HFFc6 (cell line): ENCODE results near the gene TCEAL9. TPM values are rescaled to one million over a fixed set of nuclear protein-coding genes. Genes with fewer than 3 reads are reported as not detected.

Experiments
- DNase-seq: peaks from one replicate; pipeline ENCODE4 v3.0.0-alpha.2; 2018
- H3K27ac Mint-ChIP-seq: 2 replicates; pipeline ENCODE4 v1.8.0; 2020; ENCODE audit warnings: mild to moderate bottlenecking, mixed read lengths
- H3K27me3 Mint-ChIP-seq: 2 replicates; pipeline ENCODE4 v1.8.0; 2021; ENCODE audit warnings: mild to moderate bottlenecking, moderate library complexity, mixed read lengths; ENCODE audit not compliant: insufficient read depth
- H3K36me3 Mint-ChIP-seq: 2 replicates; pipeline ENCODE4 v1.8.0; 2021; ENCODE audit warnings: low read depth, mixed read lengths
- H3K4me1 Mint-ChIP-seq: 2 replicates; pipeline ENCODE4 v1.8.0; 2020; ENCODE audit warnings: low read depth, mixed read lengths
- H3K4me3 Mint-ChIP-seq: 2 replicates; pipeline ENCODE4 v1.8.0; 2020; ENCODE audit warnings: mild to moderate bottlenecking, moderate library complexity, mixed read lengths
- H3K9me3 Mint-ChIP-seq: 2 replicates; pipeline ENCODE4 v1.8.0; 2020; ENCODE audit warnings: mild to moderate bottlenecking, mixed read lengths
- total RNA-seq, 6 experiments: library from RNA; stranded (reverse); fragmentation: NEBNext Ultra II Directional; extraction: Animal tissue kit (Norgen Biotek cat#: 25700); gene quantifications; 2 replicates in 1 of 6; 3 replicates in 5 of 6; pipeline ENCODE4 v1.2.3, GENCODE V29; 2021
- TF ChIP-seq, protein P1 (sequence below): fragments of 200-600 bp; sonication (generic); IDR thresholded peaks from 2 replicates; pipeline ENCODE4 v1.5.0; 2021; ENCODE audit warnings: antibody characterized with exemption, mild to moderate bottlenecking

Gene TCEAL9
- total RNA-seq, 6 experiments from 2014 or later: 77.3 to 99.9 (median 83.0) TPM

DNA sequence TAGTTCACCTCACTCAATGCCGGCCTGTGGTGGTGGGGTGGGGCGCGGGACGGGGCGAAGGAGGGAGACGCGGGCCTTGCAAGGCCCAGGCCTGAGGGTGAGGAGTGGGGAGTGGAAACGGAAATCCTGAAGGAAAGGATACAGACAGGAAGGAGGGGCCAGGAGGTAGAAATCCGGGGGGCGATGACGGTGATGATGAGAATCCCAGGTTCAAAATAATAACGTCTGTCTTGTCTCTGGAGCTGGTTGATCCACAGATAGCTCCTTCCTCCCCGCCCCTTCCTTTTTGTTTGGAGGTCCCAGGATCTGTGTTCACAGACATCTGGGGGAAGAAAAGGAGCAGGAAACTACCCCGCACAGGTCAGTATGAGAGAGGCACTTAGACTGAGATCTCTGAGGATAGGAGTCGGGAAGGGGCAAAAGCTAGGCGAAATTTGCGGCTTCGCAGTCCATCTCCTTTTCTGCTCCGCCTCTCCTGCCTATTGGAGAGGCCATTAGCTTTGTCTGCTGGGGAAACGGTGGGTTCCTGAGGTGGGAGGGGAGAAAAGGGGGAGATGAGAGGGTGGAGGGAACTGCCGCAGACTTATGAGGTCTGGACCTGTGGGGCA is 25.5 kb upstream of the TCEAL9 start:
- no peak for DNase-seq
- H3K9me3 Mint-ChIP-seq: no peaks in the 10 kb centered on the region
- peak overlapping the region; percentile 58 for H3K27ac Mint-ChIP-seq
- peaks cover 19% of the 10 kb centered on the region for H3K4me1 Mint-ChIP-seq
- TF ChIP-seq, protein P1, sequence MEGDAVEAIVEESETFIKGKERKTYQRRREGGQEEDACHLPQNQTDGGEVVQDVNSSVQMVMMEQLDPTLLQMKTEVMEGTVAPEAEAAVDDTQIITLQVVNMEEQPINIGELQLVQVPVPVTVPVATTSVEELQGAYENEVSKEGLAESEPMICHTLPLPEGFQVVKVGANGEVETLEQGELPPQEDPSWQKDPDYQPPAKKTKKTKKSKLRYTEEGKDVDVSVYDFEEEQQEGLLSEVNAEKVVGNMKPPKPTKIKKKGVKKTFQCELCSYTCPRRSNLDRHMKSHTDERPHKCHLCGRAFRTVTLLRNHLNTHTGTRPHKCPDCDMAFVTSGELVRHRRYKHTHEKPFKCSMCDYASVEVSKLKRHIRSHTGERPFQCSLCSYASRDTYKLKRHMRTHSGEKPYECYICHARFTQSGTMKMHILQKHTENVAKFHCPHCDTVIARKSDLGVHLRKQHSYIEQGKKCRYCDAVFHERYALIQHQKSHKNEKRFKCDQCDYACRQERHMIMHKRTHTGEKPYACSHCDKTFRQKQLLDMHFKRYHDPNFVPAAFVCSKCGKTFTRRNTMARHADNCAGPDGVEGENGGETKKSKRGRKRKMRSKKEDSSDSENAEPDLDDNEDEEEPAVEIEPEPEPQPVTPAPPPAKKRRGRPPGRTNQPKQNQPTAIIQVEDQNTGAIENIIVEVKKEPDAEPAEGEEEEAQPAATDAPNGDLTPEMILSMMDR: no peak
- peaks cover 4% of the 10 kb centered on the region for H3K27me3 Mint-ChIP-seq
- H3K36me3 Mint-ChIP-seq: no peaks in the 10 kb centered on the region
- peak overlapping the region; percentile 90 for H3K4me3 Mint-ChIP-seq

DNA sequence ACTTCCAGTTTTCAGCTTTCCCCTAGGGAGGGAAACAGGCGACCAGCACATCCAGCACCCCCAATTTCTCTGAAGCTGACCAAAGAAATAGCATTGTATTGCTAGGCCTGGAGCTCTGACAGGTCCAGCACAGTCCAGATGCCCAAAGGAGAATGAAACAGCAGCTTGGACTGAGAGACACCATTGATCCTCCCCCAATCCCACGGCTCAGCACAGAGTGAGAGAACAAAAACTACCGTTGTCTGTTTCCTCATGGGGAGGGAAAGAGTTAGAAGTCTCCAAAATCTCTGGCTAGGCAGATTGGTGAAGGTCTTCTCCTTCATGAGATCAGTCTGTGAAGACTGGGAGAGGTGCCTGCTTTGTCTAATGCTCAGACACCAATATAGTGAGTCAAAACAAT is 17.6 kb upstream of the TCEAL9 start:
- no peaks in the 10 kb centered on the region for H3K36me3 Mint-ChIP-seq
- no peak overlapping the region for H3K27ac Mint-ChIP-seq
- DNase-seq: no peak
- H3K4me1 Mint-ChIP-seq: no peaks in the 10 kb centered on the region
- TF ChIP-seq, protein P1: no peak
- H3K4me3 Mint-ChIP-seq: no peak overlapping the region
- H3K9me3 Mint-ChIP-seq: no peaks in the 10 kb centered on the region
- H3K27me3 Mint-ChIP-seq: peaks cover 2% of the 10 kb centered on the region

DNA sequence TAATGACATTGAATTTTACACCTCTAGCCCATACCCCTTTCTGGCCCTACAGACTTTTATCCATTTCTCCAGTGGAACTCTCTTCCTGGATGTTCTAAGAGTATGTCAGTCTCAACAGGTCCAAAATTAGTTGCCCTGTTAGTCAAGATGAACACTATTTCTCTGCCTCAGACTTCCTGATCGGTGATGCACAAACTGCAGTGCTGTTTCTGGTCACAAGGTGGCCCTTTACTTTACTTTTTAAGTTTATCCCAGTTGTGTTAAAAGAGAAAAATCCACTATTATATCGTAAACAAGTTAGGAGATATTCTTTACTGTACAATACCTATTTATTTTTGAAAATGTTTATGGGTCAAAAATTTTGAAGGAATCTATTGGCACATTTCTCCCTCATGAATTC is 13.2 kb upstream of the TCEAL9 start:
- H3K9me3 Mint-ChIP-seq: no peaks in the 10 kb centered on the region
- H3K36me3 Mint-ChIP-seq: no peaks in the 10 kb centered on the region
- no peaks in the 10 kb centered on the region for H3K4me1 Mint-ChIP-seq
- TF ChIP-seq, protein P1: peak; percentile 79
- no peak overlapping the region for H3K4me3 Mint-ChIP-seq
- peak; percentile 32 for DNase-seq
- H3K27ac Mint-ChIP-seq: no peak overlapping the region
- peaks cover 3% of the 10 kb centered on the region; the same call in 1 of the 2 replicates for H3K27me3 Mint-ChIP-seq

DNA sequence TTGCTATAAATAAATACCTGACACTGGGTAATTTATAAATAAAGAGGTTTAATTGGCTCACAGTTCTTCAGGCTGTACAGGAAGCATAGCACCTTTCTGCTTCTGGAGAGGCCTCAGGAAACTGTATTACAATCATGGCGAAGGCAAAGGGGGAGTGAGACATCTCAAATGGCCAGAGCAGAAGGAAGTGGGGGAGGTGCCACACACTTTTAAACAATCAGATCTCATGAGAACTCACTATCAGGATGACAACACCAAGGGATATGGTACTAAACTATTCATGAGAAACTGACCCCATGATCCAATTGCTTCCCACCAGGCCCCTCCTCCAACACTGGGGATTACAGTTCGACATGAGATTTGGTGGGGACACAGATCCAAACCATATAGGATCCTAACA is 11.7 kb upstream of the TCEAL9 start:
- DNase-seq: no peak
- Mint-ChIP-seq H3K27me3 (peaks cover 2% of the 10 kb centered on the region; the same call in 1 of the 2 replicates), H3K4me1 (no peaks in the 10 kb centered on the region), H3K36me3 (no peaks in the 10 kb centered on the region), H3K4me3 (no peak overlapping the region), H3K9me3 (no peaks in the 10 kb centered on the region), H3K27ac (no peak overlapping the region)
- TF ChIP-seq, protein P1: no peak

DNA sequence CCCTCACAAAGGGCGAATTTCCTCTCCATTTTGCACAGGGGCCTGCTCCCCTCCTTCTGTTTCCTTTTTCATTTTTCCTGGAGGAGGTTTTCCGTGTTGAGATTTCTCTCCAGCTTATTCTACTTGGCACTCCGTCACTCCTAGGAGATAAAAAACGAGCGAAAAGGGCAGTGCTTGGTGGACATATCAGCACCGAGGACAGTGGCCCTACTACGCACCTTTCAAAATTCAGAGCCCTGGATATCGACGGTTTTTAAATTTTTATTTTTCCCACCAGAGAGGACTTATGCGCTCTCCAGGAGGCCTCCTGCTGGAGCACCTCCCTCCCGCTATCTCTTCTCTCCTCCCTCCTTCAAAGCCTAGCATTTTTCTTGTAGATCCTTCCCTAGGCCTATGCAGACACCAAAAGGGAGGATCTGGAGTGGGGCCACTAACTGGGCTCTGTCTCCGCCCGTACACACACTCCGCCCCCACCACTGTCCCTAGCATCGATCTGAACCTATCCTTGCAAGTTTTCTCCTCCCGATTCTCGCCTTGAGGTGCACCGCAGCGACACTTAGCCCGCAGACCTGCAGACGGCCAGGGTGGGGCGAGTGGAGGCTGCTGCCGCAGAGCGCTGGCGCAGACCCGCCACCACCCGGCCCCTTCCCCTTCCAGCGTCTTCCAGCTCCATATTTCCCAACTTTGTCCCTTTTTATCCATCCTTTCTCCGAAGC is 8.5 kb upstream of the TCEAL9 start:
- Mint-ChIP-seq H3K27ac (no peak overlapping the region), H3K4me1 (peaks cover 11% of the 10 kb centered on the region), H3K9me3 (no peaks in the 10 kb centered on the region), H3K27me3 (peaks cover 1% of the 10 kb centered on the region; the same call in 1 of the 2 replicates), H3K4me3 (no peak overlapping the region), H3K36me3 (no peaks in the 10 kb centered on the region)
- no peak for DNase-seq
- TF ChIP-seq, protein P1: no peak
